SK-N-SH (cell line): Measurements from ENCODE around the gene PPP1R1B. TPM values are rescaled to one million over a fixed set of nuclear protein-coding genes. Genes with fewer than 3 reads are reported as not detected.
"Not testable (repeated sequence)": the region's sequence is repeated elsewhere in the genome, so short reads cannot be mapped to it uniquely, and the experiment has no call there.

Source experiments
- CTCF ChIA-PET: fragments of 300-600, 350-600 bp; formaldehyde crosslinking; extraction: SDS; loops from one replicate; lab custom pipeline; 2021; lab: Yijun Ruan, JAX
- POLR2A ChIA-PET: fragments of 350-600 bp; sonication (Branson Sonifier 250); formaldehyde crosslinking; extraction: SDS; loops from one replicate; lab custom pipeline; 2020; ENCODE audit warnings: antibody characterized with exemption, inconsistent platforms; lab: Yijun Ruan, JAX
- DNase-seq: peaks from one replicate; pipeline ENCODE4 v3.0.0; 2012
- H2AFZ ChIP-seq: fragments of 200-600 bp; sonication (generic); 2 replicates; pipeline ENCODE4 v1.8.1; 2016; ENCODE audit warnings: antibody characterized with exemption, mild to moderate bottlenecking, low read depth
- H3F3A ChIP-seq: fragments of 200-600 bp; sonication (generic); replicated peaks from 2 replicates; pipeline ENCODE3; 2016; ENCODE audit warnings: antibody characterized with exemption, mild to moderate bottlenecking; ENCODE audit not compliant: insufficient read depth
- H3K27ac ChIP-seq, 2 experiments: fragments of 200-500 bp in 1 of 2; fragments of 200-600 bp in 1 of 2; sonication (Bioruptor generic) in 1 of 2; sonication (generic), shearing (Covaris generic) in 1 of 2; 2 replicates each; pipeline versions ENCODE4 v1.5.1 to v1.6.1; 2014 to 2016; ENCODE audit warnings: low read depth in 2 of 2, inconsistent platforms in 1 of 2, low read length in 1 of 2, mild to moderate bottlenecking in 1 of 2, mixed read lengths in 1 of 2
- H3K27me3 ChIP-seq: fragments of 200-600 bp; sonication (generic), shearing (Covaris generic); 2 replicates; pipeline ENCODE4 v1.6.1; 2016; ENCODE audit warnings: mixed run types; ENCODE audit not compliant: insufficient read depth
- H3K36me3 ChIP-seq, 2 experiments: fragments of 200-500 bp in 1 of 2; fragments of 200-600 bp in 1 of 2; sonication (Bioruptor generic) in 1 of 2; sonication (generic) in 1 of 2; replicated peaks in 1 of 2; 2 replicates each; pipeline versions ENCODE3 to v1.5.1; 2014 to 2016; ENCODE audit warnings: low read length in 1 of 2, mild to moderate bottlenecking in 1 of 2; ENCODE audit not compliant: insufficient read depth in 2 of 2, control insufficient read depth in 1 of 2
- H3K4me1 ChIP-seq, 2 experiments: fragments of 200-500 bp in 1 of 2; fragments of 200-600 bp in 1 of 2; sonication (Bioruptor generic) in 1 of 2; sonication (generic), shearing (Covaris generic) in 1 of 2; 2 replicates each; pipeline versions ENCODE4 v1.5.1 to v1.6.1; 2014 to 2016; ENCODE audit warnings: low read depth in 1 of 2, low read length in 1 of 2, mixed run types in 1 of 2; ENCODE audit not compliant: insufficient read depth in 2 of 2, control insufficient read depth in 1 of 2
- H3K4me2 ChIP-seq: fragments of 200-600 bp; sonication (generic), shearing (Covaris generic); 2 replicates; pipeline ENCODE4 v1.6.1; 2017; ENCODE audit warnings: mixed run types
- H3K4me3 ChIP-seq, 2 experiments: fragments of 200-500 bp in 1 of 2; fragments of 200-600 bp in 1 of 2; sonication (Bioruptor generic) in 1 of 2; sonication (generic), shearing (Covaris generic) in 1 of 2; 2 replicates each; pipeline versions ENCODE4 v1.5.1 to v1.8.1; 2014 to 2016; ENCODE audit warnings: low read depth in 2 of 2, inconsistent platforms in 1 of 2, low read length in 1 of 2, mild to moderate bottlenecking in 1 of 2, mixed read lengths in 1 of 2, moderate library complexity in 1 of 2
- H3K79me2 ChIP-seq: fragments of 200-600 bp; sonication (generic); 2 replicates; pipeline ENCODE4 v1.8.1; 2017; ENCODE audit warnings: mild to moderate bottlenecking; ENCODE audit not compliant: insufficient read depth
- H3K9ac ChIP-seq: fragments of 200-600 bp; sonication (generic); 2 replicates; pipeline ENCODE4 v1.6.1; 2017; ENCODE audit warnings: mixed run types
- H3K9me2 ChIP-seq: fragments of 200-600 bp; sonication (generic); 2 replicates; pipeline ENCODE4 v1.6.1; 2017; ENCODE audit warnings: mixed run types
- H3K9me3 ChIP-seq: fragments of 200-600 bp; sonication (generic); 2 replicates; pipeline ENCODE4 v1.6.1; 2017; ENCODE audit warnings: mixed run types, mild to moderate bottlenecking, moderate library complexity
- H4K20me1 ChIP-seq: fragments of 200-600 bp; sonication (generic); 2 replicates; pipeline ENCODE4 v1.6.1; 2017; ENCODE audit warnings: mild to moderate bottlenecking, mixed run types; ENCODE audit not compliant: insufficient read depth
- POLR2AphosphoS5 ChIP-seq: IDR thresholded peaks from 2 replicates; pipeline ENCODE4 v1.6.1; 2012; ENCODE audit warnings: low read depth, low read length
- WGBS: methylation state at CpG from one replicate; pipeline ENCODE4 v1.1.6; 2017; ENCODE audit warnings: low lambda C conversion rate; 5-methylcytosine and 5-hydroxymethylcytosine counted together
- polyA plus RNA-seq, 3 experiments: library from polyadenylated mRNA; depleted of rRNA; stranded (reverse); fragments of >200 nt; gene quantifications; 2 replicates each; pipeline ENCODE4 v1.2.3, GENCODE V29; 2012
- TF ChIP-seq, protein P1 (sequence below): IDR thresholded peaks from 2 replicates; pipeline ENCODE4 v1.4.0; 2012; ENCODE audit warnings: low read depth, borderline replicate concordance
- TF ChIP-seq, protein P2 (sequence below): IDR thresholded peaks from 2 replicates; pipeline ENCODE4 v1.6.1; 2012; ENCODE audit warnings: mild to moderate bottlenecking, low read depth, low read length, moderate library complexity

Gene PPP1R1B
- polyA plus RNA-seq, 1 of the 3 experiments (the other 2 are of a cell fraction), result 0.07 TPM

DNA sequence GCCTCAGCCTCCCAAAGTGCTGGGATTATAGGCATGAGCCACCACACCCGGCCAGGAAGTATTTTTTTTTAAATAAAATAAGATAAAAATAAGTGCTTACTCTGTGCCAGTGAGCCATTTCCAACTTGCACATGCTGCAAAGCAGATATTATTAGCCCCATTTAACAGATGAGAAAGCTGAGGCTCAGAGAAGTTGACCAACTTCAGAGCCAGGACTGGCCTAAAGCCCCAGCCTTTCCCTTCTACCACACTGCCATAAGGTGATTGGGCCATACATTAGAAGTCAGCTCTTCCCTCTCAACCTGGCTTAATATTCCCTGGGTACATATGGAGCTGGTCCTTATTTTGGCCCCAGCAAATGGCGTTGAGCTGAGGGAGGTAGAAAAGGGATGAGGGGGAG is 44.1 kb upstream of the PPP1R1B start (continued):
- TF ChIP-seq, protein P1, sequence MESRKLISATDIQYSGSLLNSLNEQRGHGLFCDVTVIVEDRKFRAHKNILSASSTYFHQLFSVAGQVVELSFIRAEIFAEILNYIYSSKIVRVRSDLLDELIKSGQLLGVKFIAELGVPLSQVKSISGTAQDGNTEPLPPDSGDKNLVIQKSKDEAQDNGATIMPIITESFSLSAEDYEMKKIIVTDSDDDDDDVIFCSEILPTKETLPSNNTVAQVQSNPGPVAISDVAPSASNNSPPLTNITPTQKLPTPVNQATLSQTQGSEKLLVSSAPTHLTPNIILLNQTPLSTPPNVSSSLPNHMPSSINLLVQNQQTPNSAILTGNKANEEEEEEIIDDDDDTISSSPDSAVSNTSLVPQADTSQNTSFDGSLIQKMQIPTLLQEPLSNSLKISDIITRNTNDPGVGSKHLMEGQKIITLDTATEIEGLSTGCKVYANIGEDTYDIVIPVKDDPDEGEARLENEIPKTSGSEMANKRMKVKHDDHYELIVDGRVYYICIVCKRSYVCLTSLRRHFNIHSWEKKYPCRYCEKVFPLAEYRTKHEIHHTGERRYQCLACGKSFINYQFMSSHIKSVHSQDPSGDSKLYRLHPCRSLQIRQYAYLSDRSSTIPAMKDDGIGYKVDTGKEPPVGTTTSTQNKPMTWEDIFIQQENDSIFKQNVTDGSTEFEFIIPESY, result no peak
- TF ChIP-seq, all 33 proteins: peak for 0

DNA sequence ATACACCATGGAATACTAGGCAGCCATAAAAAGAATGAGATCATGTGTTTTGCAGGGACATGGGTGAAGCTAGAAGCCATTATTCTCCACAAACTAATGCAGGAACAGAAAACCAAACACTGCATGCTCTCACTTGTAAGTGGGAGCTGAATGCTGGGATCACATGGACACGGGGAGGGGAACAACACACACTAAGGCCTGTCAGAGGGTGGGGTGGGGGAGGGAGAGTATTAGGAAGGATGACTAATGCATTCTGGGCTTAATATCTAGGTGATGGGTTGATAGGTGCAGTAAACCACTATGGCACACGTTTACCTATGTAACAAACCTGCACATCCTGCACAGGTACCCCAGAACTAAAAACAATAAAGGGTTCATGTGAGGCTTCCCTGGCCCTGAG is 36.6 kb upstream of the PPP1R1B start:
- H3K4me1 ChIP-seq, H3K79me2 ChIP-seq, H3K27me3 ChIP-seq, H3K9me2 ChIP-seq, POLR2A ChIA-PET, H3K27ac ChIP-seq, H3K4me2 ChIP-seq, H2AFZ ChIP-seq, H3K36me3 ChIP-seq, H3F3A ChIP-seq, H4K20me1 ChIP-seq, H3K9ac ChIP-seq, H3K4me3 ChIP-seq, H3K9me3 ChIP-seq, DNase-seq: not testable (repeated sequence)
- WGBS, result 36% methylated on average over 2 of the region's 2 CpGs
- CTCF ChIA-PET, result interaction anchor here (1.0 to 2.9 kb wide), 4 partner anchors 8 to 42 kb away, joined by 3 to 26 read pairs (median 9); no protein-coding TSS in a partner anchor

DNA sequence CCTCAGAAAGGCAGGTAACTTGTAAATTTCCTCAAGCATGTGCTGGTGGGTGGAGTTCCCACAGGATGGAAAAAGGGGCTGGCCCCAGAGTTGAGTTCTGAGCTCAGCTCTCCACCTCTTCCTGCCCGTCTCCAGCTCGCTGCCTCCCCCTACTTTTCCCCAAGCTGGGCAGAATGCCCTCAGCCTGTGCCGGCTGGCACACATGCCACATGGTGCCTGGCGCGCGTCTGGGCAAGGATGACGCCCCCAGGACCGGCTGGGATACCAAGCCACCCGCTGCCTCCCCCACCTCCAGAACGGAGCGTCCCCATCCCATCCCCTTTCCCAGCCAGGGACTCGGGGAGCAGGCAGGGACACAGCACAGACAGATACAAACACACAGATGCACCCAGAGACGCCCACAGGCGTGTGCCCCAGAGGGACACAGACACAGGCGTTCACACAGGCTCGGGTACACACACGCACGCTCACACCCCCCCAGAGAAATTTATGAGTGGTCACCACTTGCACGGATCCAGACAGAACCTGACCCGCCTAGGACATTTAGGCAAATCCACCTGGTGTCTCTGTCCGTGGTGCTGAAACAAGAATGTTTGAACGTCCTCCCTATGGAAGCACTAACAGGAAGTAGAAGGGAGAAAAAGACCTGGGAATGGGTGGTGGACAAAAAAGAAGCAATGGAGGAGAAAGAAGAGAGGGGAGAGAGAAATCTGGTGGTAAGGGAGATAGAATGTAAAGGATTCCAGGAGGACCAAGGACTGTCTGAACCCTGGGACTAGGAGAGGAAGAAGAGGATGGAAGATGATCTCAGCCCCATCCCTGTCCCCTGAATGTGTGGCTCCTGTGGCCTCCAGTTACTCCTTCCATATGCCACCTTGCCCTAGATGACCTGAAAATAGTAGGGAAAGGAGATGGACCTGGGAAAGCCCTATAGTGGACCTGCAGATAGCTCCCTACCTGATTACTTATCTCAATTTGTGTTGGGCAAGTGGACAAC is 34.5 kb upstream of the PPP1R1B start:
- no peaks in the 10 kb centered on the region for H4K20me1 ChIP-seq
- WGBS, result 8% methylated on average over 21 of the region's 22 CpGs
- H3K27ac ChIP-seq, result no peak overlapping the region
- no peaks in the 10 kb centered on the region for H3K79me2 ChIP-seq
- H2AFZ ChIP-seq, result no peak overlapping the region
- H3K9me3 ChIP-seq, result no peaks in the 10 kb centered on the region
- H3K4me3 ChIP-seq, result no peak overlapping the region
- no peak for TF ChIP-seq POLR2AphosphoS5
- TF ChIP-seq, protein P2, sequence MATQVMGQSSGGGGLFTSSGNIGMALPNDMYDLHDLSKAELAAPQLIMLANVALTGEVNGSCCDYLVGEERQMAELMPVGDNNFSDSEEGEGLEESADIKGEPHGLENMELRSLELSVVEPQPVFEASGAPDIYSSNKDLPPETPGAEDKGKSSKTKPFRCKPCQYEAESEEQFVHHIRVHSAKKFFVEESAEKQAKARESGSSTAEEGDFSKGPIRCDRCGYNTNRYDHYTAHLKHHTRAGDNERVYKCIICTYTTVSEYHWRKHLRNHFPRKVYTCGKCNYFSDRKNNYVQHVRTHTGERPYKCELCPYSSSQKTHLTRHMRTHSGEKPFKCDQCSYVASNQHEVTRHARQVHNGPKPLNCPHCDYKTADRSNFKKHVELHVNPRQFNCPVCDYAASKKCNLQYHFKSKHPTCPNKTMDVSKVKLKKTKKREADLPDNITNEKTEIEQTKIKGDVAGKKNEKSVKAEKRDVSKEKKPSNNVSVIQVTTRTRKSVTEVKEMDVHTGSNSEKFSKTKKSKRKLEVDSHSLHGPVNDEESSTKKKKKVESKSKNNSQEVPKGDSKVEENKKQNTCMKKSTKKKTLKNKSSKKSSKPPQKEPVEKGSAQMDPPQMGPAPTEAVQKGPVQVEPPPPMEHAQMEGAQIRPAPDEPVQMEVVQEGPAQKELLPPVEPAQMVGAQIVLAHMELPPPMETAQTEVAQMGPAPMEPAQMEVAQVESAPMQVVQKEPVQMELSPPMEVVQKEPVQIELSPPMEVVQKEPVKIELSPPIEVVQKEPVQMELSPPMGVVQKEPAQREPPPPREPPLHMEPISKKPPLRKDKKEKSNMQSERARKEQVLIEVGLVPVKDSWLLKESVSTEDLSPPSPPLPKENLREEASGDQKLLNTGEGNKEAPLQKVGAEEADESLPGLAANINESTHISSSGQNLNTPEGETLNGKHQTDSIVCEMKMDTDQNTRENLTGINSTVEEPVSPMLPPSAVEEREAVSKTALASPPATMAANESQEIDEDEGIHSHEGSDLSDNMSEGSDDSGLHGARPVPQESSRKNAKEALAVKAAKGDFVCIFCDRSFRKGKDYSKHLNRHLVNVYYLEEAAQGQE, result peak; percentile 98
- ChIA-PET CTCF (interaction anchor here (1.3 to 17.5 kb wide), 2 partner anchors 27 to 30 kb away, joined by 3 to 285 read pairs; partner anchors contain the start of gene PPP1R1B), POLR2A (no interaction called here)
- peak; percentile 62 for DNase-seq
- H3K9ac ChIP-seq, result no peak overlapping the region
- H3K4me1 ChIP-seq, result peaks cover 0 to 5% of the 10 kb centered on the region in 2 experiments; a peak in 1 of 4 replicates
- no peaks in the 10 kb centered on the region for H3F3A ChIP-seq
- H3K36me3 ChIP-seq, result no peaks in the 10 kb centered on the region
- H3K9me2 ChIP-seq, result no peaks in the 10 kb centered on the region
- H3K27me3 ChIP-seq, result peaks cover 28% of the 10 kb centered on the region
- H3K4me2 ChIP-seq, result no peak overlapping the region
